Mucosa of stomach (tissue), 1 donor: ENCODE data around the gene MAST2.

Source experiments
- H3K27me3 ChIP-seq: one replicate; pipeline ENCODE4 v1.7.0; 2013; ENCODE audit warnings: mild to moderate bottlenecking, low read length; ENCODE audit not compliant: control insufficient read depth, insufficient read depth
- H3K36me3 ChIP-seq: one replicate; pipeline ENCODE4 v1.7.0; 2013; ENCODE audit warnings: low read length; ENCODE audit not compliant: control insufficient read depth, insufficient read depth
- H3K4me1 ChIP-seq: one replicate; pipeline ENCODE4 v1.7.0; 2013; ENCODE audit warnings: mild to moderate bottlenecking, low read length; ENCODE audit not compliant: control insufficient read depth, insufficient read depth
- H3K4me3 ChIP-seq: one replicate; pipeline ENCODE4 v1.7.0; 2013; ENCODE audit warnings: low read length
- H3K9ac ChIP-seq: one replicate; pipeline ENCODE4 v1.7.0; 2013; ENCODE audit warnings: mild to moderate bottlenecking, low read length, moderate library complexity
- H3K9me3 ChIP-seq: one replicate; pipeline ENCODE4 v1.7.0; 2013; ENCODE audit warnings: mild to moderate bottlenecking, low read length, moderate library complexity; ENCODE audit not compliant: control insufficient read depth
- donor health status: Pancreatic carcinoma.

The MAST2 gene

GRCh38 chr1:46027788-46028573 is 224.6 kb downstream of the MAST2 start:
- Histone ChIP-seq H3K27me3 (no peaks in the 10 kb centered on the region), H3K4me3 (no peak overlapping the region), H3K36me3 (no peaks in the 10 kb centered on the region), H3K9ac (no peak overlapping the region), H3K9me3 (no peaks in the 10 kb centered on the region), H3K4me1 (no peaks in the 10 kb centered on the region)

GRCh38 chr1:46030074-46030870 is 226.9 kb downstream of the MAST2 start:
- no peak overlapping the region for H3K4me3 ChIP-seq
- no peaks in the 10 kb centered on the region for H3K9me3 ChIP-seq
- no peaks in the 10 kb centered on the region for H3K27me3 ChIP-seq
- no peaks in the 10 kb centered on the region for H3K36me3 ChIP-seq
- no peak overlapping the region for H3K9ac ChIP-seq
- H3K4me1 ChIP-seq, result no peaks in the 10 kb centered on the region

GRCh38 chr1:46030876-46031660 is 227.7 kb downstream of the MAST2 start:
- Histone ChIP-seq H3K4me1 (no peaks in the 10 kb centered on the region), H3K9ac (no peak overlapping the region), H3K9me3 (no peaks in the 10 kb centered on the region), H3K27me3 (no peaks in the 10 kb centered on the region), H3K36me3 (no peaks in the 10 kb centered on the region), H3K4me3 (no peak overlapping the region)

- peaks cover 21% of the 10 kb centered on the region for H3K4me1 ChIP-seq
- H3K9me3 ChIP-seq, result no peaks in the 10 kb centered on the region
- H3K27me3 ChIP-seq, result no peaks in the 10 kb centered on the region
- no peak overlapping the region for H3K4me3 ChIP-seq
- no peak overlapping the region for H3K9ac ChIP-seq
- H3K36me3 ChIP-seq, result no peaks in the 10 kb centered on the region
These were observed 231.4 kb downstream of the MAST2 start for GRCh38 chr1:46034601-46035516.

GRCh38 chr1:46036894-46037839 is 233.8 kb downstream of the MAST2 start:
- Histone ChIP-seq H3K4me3 (no peak overlapping the region), H3K4me1 (peaks cover 22% of the 10 kb centered on the region), H3K9ac (no peak overlapping the region), H3K36me3 (no peaks in the 10 kb centered on the region), H3K9me3 (no peaks in the 10 kb centered on the region), H3K27me3 (no peaks in the 10 kb centered on the region)

- H3K4me1 ChIP-seq, result peaks cover 22% of the 10 kb centered on the region
- no peaks in the 10 kb centered on the region for H3K36me3 ChIP-seq
- H3K4me3 ChIP-seq, result no peak overlapping the region
- no peak overlapping the region for H3K9ac ChIP-seq
- no peaks in the 10 kb centered on the region for H3K27me3 ChIP-seq
- H3K9me3 ChIP-seq, result no peaks in the 10 kb centered on the region
These were observed 236.2 kb downstream of the MAST2 start for GRCh38 chr1:46039571-46040052.

- Histone ChIP-seq H3K27me3 (no peaks in the 10 kb centered on the region), H3K9ac (no peak overlapping the region), H3K36me3 (no peaks in the 10 kb centered on the region), H3K4me3 (no peak overlapping the region), H3K4me1 (peaks cover 22% of the 10 kb centered on the region), H3K9me3 (no peaks in the 10 kb centered on the region)
These were observed 238.1 kb downstream of the MAST2 start for GRCh38 chr1:46041551-46041950.

GRCh38 chr1:46041974-46042373 is 238.6 kb downstream of the MAST2 start:
- no peaks in the 10 kb centered on the region for H3K36me3 ChIP-seq
- H3K27me3 ChIP-seq, result no peaks in the 10 kb centered on the region
- no peak overlapping the region for H3K4me3 ChIP-seq
- H3K9me3 ChIP-seq, result no peaks in the 10 kb centered on the region
- H3K4me1 ChIP-seq, result peaks cover 19% of the 10 kb centered on the region
- H3K9ac ChIP-seq, result no peak overlapping the region

- Histone ChIP-seq H3K4me3 (no peak overlapping the region), H3K4me1 (peaks cover 14% of the 10 kb centered on the region), H3K9me3 (no peaks in the 10 kb centered on the region), H3K36me3 (no peaks in the 10 kb centered on the region), H3K27me3 (no peaks in the 10 kb centered on the region), H3K9ac (no peak overlapping the region)
These were observed 240.1 kb downstream of the MAST2 start for GRCh38 chr1:46043458-46044017.

- Histone ChIP-seq H3K9me3 (no peaks in the 10 kb centered on the region), H3K4me3 (no peak overlapping the region), H3K4me1 (peaks cover 8% of the 10 kb centered on the region), H3K36me3 (no peaks in the 10 kb centered on the region), H3K27me3 (no peaks in the 10 kb centered on the region), H3K9ac (no peak overlapping the region)
These were observed 240.7 kb downstream of the MAST2 start for GRCh38 chr1:46044116-46044515.
